HG03460 (cell line): ENCODE measurements around the gene ENO4.
A peak's percentile ranks its signal among the peaks of the same experiment; 100 is the strongest.

ENCODE experiments used
- ATAC-seq: cut with Tn5 transposase; IDR thresholded peaks from one replicate; pipeline ENCODE4 v1.9.1; 2021; ENCODE audit not compliant: unreplicated experiment

Gene ENO4

GRCh38 chr10:116831086-116831485 lies 18.2 kb upstream of the ENO4 start:
- ATAC-seq: no peak

GRCh38 chr10:116831790-116832189 lies 17.5 kb upstream of the ENO4 start:
- ATAC-seq: no peak

DNA sequence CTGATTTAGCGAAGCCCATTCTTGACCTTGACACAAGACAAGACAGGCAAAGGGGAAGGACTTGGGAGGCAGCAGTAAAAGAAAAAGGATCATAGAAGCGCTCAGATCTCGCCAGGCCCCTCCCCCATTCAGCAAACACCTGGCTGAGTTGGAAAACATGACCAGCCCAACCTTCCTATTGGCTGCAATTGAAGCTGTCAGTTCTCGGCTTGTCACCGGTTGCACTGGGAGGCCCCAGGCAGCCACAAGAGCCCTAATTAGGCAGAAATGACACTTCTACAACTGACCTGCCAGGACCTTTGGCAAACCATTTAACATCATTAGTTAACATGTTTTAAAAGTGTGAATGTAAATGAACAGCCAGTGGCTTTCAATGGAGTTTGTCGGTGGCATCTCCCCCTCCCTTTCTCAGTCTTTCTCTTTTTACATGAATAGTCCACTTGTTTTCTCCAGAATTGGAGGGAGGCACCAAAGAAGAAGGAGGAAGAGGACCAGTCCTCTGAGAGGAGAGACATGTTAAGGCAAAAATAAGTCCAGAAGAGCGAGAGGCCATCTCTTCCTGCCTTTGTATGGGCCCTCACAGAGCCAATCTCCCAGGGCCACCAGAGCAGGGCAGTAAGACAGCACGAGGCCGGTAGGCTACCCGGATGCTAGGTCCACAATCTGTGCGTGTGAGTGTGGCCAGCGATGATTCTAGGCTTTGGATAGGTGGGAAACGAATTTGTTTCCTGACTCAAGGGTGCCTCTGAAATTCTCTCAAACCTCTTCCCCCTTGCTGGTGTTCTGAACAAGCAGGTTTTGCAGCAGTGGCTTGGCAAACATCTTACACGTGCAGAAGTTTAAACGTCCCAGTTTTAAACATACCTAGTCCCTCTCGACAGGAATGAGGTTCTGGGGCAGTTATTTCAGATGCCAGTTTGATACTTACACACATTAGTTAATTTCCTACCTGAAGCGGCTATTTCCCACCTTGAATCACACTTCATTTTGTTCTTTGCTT lies 15.0 kb upstream of the ENO4 start:
- ATAC-seq: no peak

GRCh38 chr10:116835658-116836057 lies 13.6 kb upstream of the ENO4 start:
- no peak for ATAC-seq

DNA sequence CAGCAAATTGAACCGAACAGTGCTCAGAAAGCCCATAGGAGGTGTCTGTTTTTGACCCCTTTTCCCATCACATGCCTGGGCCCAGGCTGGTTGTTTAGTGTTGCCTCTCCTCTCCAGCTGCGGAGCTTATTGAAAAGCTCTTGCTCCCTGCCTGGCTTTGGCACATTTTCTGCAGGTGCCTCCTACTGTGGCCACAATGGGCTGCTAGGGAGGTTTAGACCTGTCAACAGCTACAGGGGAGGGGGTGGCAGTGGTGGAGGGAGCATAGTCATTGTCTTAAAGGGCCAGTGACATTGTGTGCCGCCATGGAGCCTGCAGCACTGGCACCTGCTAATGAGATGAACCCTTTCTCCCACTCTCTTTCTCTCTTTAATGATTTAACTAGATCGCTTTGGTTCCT lies 13.2 kb upstream of the ENO4 start:
- no peak for ATAC-seq

DNA sequence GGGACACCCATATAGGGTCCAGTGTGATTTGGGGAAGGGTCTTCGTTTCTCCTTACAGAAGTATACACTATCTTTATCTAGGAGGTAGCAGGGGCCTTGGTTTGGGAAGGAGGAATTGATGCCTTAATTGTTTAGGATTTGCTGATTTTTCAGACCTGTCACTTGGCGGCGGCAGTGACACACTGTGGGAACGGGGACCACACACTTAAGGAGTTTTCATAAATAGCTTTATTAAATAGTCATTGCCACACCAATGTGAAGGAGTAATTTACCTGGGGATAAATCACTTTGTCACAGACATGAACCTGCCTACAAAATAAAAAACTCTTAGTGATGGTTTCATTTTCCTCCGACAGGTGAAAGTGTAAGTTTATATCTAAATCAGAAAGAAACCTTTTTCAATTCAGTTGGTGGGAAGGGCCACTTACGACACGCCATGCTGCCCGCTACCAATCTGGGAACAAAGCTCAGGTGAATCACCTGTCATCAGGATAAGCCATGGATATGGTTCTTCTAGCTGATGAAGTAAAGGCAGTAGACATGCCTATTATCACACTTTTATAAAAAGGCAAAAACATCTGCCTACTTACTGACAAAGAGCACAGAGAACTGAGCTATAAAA lies 12.3 kb upstream of the ENO4 start:
- no peak for ATAC-seq

DNA sequence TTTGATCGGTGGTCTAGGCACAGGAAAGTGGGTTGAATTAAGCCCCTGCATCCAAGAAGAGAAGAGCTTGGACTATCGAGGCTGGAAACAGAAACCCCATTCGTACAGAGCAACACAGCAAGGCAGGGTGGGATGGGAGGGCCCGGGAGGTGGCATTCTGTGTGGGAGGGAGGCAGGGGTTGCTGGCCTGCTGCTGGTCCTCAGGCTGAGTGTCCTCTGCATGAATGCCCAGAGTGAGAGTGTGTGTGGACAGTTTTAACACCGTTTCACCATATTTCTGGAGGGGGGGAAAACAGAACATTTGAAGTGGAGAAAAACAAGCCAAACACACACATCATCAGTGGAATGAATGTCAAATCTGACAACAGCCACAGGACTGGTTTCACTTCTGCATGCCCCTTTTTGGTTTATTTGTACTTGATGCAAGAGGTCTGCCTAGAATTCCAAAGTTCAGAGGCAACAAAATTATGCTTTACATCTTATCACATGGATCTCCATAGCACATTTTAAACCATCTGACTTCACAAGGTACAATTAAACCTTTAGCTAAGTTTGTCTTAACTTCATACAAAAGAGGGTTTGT lies 11.1 kb upstream of the ENO4 start:
- ATAC-seq: no peak

DNA sequence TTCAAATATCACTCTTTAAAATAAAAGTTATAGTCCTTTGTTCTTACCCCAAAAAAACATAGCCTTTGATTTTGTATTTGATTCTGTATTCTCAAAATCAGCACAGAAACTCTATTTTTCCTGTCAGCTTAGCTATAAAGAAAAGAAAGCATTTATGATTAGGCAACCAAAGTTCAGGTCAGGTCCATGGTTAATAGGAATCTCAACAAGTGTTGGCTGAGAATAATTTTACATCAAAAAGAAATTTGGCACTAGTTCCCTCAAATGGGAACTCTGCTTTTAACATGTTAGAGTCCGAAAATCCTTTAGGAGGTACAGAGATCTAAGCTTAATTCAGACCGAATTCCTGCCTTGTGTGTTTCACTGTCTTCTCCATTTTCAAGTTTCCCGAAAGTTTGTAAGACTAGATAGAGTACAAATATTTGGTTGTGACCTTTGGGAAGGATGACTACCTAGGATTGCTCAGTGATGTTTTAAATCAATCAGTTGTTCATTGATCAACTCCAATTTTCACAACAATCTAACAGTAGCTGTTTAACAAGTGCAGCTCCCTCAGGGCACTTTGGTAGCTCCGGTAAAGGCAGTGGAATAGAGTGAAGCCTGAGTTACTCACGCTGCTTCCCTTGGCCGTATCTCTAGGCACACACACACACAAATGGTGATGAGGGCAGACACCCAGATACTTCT lies 8.8 kb upstream of the ENO4 start:
- no peak for ATAC-seq

- no peak for ATAC-seq
Measured at GRCh38 chr10:116845823-116846222, 3.5 kb upstream of the ENO4 start.

DNA sequence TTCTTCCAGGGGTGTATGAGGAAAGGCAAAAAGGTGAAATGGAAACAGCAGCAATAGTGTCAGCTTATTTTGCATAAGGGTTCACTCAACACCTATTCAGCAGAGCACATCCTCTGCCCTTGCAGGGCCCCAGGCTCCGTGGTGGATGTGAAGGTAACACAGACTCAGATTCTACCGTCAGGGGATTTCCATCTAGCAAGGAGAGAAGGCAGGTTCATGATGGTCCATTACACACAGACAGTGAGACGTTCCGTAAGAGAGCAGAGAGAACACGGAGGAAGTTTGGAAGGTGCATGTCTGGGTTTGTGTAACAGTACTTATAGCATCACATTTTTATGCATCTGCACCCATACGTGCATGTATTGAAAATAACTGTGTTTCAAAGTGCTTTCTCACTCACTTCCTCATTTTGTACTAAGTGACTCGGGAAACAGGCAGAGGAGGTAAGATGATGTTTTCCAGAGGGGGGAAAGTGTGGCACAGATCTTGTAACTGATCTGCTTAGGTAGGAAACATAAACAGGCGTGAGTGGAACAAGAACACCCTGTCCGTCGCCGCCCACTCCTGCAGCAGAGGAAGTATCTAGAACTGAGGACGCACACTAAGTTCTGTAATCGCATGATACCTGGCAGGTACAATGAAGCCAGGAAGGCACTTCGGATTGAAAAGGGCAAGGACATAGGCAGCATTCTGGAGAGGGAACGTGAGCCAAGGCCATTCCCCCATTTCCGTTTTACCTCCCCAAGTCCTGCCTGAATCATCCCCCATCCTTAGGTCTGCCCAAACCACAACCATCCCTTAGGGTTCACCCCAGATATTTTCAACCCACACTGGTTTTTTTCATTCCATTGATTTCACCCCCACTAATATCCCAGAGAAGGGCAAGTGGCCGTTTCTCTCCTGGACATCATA lies 1.0 kb upstream of the ENO4 start:
- ATAC-seq: peak; percentile 70

- ATAC-seq: no peak
Measured at GRCh38 chr10:116848944-116849247, 403 bp upstream of the ENO4 start.

DNA sequence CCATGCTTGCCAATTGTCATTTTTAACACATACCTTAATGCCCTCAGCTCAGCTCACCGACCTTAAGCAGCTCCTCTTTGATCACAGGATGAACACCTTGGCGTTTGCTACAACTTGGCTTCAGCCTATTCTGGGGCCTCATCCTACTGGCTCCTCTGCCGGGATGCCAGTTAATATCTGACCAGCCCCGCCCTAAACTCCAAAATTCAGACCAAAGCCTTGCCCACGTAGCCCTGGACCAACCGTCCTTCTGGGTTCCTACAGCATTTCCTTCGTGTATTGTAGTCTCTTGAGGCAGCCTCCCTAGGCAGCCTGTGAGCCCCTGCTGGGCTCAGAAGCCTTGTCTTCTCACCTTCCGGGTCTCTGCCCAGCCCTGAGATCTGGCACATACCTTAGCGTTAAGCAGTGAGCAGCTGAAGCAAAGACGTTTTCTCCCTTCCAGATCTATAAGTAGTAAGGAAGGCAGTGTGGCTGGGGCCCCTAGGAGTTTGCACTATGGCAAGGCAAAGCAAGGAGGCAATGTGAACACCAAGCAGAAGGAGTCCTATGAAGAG lies 836 bp downstream of the ENO4 start:
- no peak for ATAC-seq

DNA sequence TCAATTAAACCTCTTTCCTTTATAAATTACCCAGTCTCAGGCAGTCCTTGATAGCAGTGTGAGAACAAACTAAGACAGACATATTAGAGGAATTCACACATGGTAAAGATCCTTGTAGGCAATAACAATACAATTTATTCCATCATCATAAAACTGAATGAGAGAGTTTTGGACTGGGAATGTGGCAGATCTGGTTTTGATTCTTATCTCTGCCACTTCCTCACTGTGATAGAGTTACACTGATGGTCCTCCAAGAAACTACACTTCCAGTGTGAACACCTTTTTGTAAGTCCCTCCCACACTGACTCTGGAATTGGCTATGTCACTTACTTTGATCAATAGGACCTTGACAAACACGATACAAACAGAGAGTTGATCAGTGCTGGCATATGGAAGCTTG lies 2.9 kb downstream of the ENO4 start:
- ATAC-seq: no peak

DNA sequence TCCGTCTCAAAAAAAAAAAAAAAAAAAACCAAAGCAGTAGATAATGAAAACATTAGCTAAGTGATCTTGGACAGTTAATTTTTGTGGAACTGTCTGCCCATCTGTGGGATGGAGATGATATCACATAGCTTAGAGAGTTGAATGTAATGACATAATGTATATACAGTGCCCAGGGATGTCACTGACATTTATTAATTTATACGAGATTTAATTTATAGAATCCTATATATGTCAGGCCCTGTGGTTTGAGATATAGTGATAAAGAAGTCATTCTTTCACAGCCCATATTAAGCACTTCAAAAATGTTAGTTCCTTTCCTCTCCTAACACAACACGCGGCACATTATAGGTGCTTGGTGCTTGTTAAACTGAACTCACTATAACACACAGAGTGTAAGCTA lies 4.0 kb downstream of the ENO4 start:
- ATAC-seq: no peak

GRCh38 chr10:116853701-116854100 lies 4.4 kb downstream of the ENO4 start:
- ATAC-seq: no peak

- ATAC-seq: no peak
Measured at GRCh38 chr10:116857156-116857555, 7.9 kb downstream of the ENO4 start.

DNA sequence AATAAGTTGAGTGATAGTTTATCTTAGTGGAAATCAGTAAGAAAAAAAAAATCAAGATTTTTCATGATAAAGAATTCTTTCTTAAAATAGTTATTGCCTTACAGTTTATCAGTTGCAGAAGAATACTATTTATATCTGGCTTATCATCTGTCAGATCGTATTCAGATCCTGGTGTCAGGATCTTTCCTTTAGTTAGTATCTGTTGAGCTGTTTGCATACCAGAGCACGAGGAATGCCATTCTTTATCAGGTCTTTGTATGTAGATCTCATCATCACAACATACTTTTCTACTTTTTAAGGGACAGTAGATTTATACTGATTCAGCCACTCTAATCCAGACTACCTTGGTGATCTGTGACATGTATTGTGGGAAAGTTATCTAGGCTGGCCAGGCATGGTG lies 12.5 kb downstream of the ENO4 start:
- ATAC-seq: no peak

GRCh38 chr10:116864436-116864835 lies 15.1 kb downstream of the ENO4 start:
- no peak for ATAC-seq

- ATAC-seq: no peak
Measured at GRCh38 chr10:116866066-116866465, 16.8 kb downstream of the ENO4 start.

DNA sequence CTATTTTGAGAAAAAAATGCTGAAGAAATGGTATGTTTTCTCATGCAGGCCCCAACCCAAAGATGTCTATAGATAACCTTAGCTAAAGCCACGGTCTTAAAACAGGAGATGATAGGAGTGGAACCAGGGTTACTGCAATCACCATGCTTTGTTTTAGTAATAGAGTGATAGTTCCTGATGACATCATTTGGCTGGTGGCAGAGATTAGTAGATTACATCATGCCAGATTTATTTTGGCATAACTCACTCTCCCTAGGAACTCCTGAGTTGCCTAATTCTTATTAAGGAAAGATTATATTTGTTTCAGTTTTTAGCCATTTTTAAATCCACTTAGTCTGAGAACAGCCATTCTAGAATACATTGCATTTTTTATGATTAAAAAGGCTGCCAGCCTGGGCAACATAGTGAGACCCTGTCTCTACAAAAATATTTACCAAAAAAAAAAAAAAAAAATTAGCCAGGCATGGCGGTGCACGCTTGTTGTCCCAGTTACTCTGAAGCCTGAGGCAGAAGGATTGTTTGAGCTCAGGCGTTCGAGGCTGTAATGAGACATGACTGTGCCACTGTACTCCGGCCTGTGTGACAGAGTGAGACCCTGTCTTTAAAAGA lies 17.8 kb downstream of the ENO4 start:
- no peak for ATAC-seq
